Measurements from ENCODE around the gene CEP83.

DNA sequence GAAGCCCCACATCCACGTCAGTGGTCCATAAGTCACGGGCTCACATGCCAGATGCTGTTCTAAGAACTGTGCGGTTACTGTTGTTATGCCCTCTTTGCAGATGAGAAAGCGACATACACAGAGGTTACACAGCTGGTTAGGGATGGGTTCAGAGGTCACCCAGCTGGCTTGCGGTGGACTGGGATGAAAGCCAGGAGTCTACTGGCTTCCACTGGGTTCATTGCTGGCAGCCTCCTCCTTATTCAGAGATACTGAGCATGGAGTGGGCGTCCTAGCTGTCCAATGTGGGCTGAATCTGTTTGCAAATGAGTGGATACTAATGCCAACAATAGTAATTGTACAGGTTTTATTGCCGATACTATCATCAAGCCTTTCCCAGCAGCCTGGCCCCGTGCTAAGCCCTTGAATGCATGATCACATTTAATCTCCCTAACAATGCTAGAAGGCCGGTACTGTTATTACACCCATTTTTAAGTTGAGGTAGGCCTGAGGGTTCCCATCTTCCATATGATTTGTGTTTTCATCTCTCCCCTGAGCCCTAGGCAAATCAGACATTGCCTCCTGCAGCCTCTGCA is 182.2 kb downstream of the CEP83 start:
- TF ChIP-seq CTCF (IDR thresholded peaks at IDR 0.05; ENCODE audit: poor library complexity, severe bottlenecking) (no peak), TAF1 (IDR thresholded peaks at IDR 0.05; ENCODE audit: low read depth) (no peak)

Measured in neural cell (in vitro differentiated cells).